ENCODE data around the gene SGSM2.

DNA sequence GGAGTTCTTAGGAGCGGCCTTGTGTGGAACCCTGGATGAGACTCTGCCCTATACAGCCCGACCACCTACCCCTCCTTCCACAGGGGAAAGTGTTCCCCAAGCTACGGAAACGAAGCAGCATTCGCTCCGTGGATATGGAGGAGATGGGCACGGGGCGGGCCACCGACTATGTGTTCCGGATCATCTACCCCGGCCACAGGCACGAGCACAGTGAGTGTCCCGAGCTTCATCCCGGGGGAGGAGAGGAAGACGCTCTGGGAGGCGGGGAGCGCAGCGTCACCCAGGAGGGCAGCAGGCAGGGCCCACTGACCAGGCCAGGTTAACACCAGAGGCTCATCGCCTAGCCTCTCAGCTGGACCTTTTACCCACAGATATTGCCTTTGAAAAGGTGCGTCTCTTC is 27.8 kb downstream of the SGSM2 start:
- TF ChIP-seq EGR1 (IDR thresholded peaks at IDR 0.05; ENCODE audit: low read depth in 2 of 2) (no peak), YY1 (IDR thresholded peaks at IDR 0.05) (no peak), RXRA (IDR thresholded peaks at IDR 0.05) (no peak)
- TF ChIP-seq, protein P1, sequence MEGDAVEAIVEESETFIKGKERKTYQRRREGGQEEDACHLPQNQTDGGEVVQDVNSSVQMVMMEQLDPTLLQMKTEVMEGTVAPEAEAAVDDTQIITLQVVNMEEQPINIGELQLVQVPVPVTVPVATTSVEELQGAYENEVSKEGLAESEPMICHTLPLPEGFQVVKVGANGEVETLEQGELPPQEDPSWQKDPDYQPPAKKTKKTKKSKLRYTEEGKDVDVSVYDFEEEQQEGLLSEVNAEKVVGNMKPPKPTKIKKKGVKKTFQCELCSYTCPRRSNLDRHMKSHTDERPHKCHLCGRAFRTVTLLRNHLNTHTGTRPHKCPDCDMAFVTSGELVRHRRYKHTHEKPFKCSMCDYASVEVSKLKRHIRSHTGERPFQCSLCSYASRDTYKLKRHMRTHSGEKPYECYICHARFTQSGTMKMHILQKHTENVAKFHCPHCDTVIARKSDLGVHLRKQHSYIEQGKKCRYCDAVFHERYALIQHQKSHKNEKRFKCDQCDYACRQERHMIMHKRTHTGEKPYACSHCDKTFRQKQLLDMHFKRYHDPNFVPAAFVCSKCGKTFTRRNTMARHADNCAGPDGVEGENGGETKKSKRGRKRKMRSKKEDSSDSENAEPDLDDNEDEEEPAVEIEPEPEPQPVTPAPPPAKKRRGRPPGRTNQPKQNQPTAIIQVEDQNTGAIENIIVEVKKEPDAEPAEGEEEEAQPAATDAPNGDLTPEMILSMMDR (IDR thresholded peaks at IDR 0.05; ENCODE audit: low read depth, low read length, missing input control), result no peak
- TF ChIP-seq, protein P2, sequence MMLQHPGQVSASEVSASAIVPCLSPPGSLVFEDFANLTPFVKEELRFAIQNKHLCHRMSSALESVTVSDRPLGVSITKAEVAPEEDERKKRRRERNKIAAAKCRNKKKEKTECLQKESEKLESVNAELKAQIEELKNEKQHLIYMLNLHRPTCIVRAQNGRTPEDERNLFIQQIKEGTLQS (IDR thresholded peaks at IDR 0.05), result no peak
- TF ChIP-seq, protein P3, sequence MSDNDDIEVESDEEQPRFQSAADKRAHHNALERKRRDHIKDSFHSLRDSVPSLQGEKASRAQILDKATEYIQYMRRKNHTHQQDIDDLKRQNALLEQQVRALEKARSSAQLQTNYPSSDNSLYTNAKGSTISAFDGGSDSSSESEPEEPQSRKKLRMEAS (IDR thresholded peaks at IDR 0.05), result no peak
- TF ChIP-seq, protein P4, sequence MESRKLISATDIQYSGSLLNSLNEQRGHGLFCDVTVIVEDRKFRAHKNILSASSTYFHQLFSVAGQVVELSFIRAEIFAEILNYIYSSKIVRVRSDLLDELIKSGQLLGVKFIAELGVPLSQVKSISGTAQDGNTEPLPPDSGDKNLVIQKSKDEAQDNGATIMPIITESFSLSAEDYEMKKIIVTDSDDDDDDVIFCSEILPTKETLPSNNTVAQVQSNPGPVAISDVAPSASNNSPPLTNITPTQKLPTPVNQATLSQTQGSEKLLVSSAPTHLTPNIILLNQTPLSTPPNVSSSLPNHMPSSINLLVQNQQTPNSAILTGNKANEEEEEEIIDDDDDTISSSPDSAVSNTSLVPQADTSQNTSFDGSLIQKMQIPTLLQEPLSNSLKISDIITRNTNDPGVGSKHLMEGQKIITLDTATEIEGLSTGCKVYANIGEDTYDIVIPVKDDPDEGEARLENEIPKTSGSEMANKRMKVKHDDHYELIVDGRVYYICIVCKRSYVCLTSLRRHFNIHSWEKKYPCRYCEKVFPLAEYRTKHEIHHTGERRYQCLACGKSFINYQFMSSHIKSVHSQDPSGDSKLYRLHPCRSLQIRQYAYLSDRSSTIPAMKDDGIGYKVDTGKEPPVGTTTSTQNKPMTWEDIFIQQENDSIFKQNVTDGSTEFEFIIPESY (IDR thresholded peaks at IDR 0.05), result no peak

All from liver (tissue), 3 donors.